ENCODE data around the gene SAMD7.
A peak's percentile ranks its signal among the peaks of the same experiment; 100 is the strongest.

Gene SAMD7

GRCh38 chr3:169864270-169864669, 47.1 kb upstream of the SAMD7 start:
- no peaks in the 10 kb centered on the region for H3K27me3 ChIP-seq (ENCODE audit: insufficient read depth, low read length)
- peaks cover 39% of the 10 kb centered on the region for H3K4me1 ChIP-seq (ENCODE audit: insufficient read depth, low read length, severe bottlenecking)
- H3K9me2 ChIP-seq (ENCODE audit: low read depth, low read length), result no peaks in the 10 kb centered on the region
- no peaks in the 10 kb centered on the region for H4K20me1 ChIP-seq (ENCODE audit: insufficient read depth, low read length)
- peak overlapping the region; percentile 83 for H3K27ac ChIP-seq (ENCODE audit: low read depth, low read length, poor library complexity, severe bottlenecking)
- no peaks in the 10 kb centered on the region for H3K79me2 ChIP-seq (ENCODE audit: insufficient read depth, low read length)
- H3K9ac ChIP-seq (ENCODE audit: low read length), result peak overlapping the region; percentile 12; the same call in 1 of the 2 replicates
- TF ChIP-seq CTCF (IDR thresholded peaks at IDR 0.05; ENCODE audit: low read length), result no peak
- TF ChIP-seq EZH2 (IDR thresholded peaks at IDR 0.05; ENCODE audit: borderline replicate concordance, low read length), result no peak
- no peaks in the 10 kb centered on the region for H3K9me3 ChIP-seq (ENCODE audit: low read length)
- 0 out of 2 replicates have a peak, but pooled peaks cover 5% of the 10 kb centered on the region for H3F3A ChIP-seq (ENCODE audit: insufficient read depth, low read length)
- no peaks in the 10 kb centered on the region for H3K36me3 ChIP-seq (ENCODE audit: insufficient read depth, low read length)
- H3K4me2 ChIP-seq (ENCODE audit: low read length), result peak overlapping the region; percentile 5; the same call in 1 of the 2 replicates
- no peak overlapping the region for H3K4me3 ChIP-seq (ENCODE audit: low read depth, low read length, poor library complexity, severe bottlenecking)
- 0 out of 2 replicates have a peak overlapping the region, but pooled peaks have one; percentile 0 for H2AFZ ChIP-seq (ENCODE audit: low read length)

GRCh38 chr3:169865176-169865767, 46.1 kb upstream of the SAMD7 start:
- H3K9ac ChIP-seq (ENCODE audit: low read length), result peak overlapping the region; percentile 36
- H3K4me3 ChIP-seq (ENCODE audit: low read depth, low read length, poor library complexity, severe bottlenecking), result peak overlapping the region; percentile 22
- no peaks in the 10 kb centered on the region for H3K9me2 ChIP-seq (ENCODE audit: low read depth, low read length)
- H4K20me1 ChIP-seq (ENCODE audit: insufficient read depth, low read length), result no peaks in the 10 kb centered on the region
- no peaks in the 10 kb centered on the region for H3K36me3 ChIP-seq (ENCODE audit: insufficient read depth, low read length)
- no peaks in the 10 kb centered on the region for H3K27me3 ChIP-seq (ENCODE audit: insufficient read depth, low read length)
- H3K9me3 ChIP-seq (ENCODE audit: low read length), result no peaks in the 10 kb centered on the region
- H3K79me2 ChIP-seq (ENCODE audit: insufficient read depth, low read length), result no peaks in the 10 kb centered on the region
- peak overlapping the region; percentile 76 for H2AFZ ChIP-seq (ENCODE audit: low read length)
- peak overlapping the region; percentile 83 for H3K27ac ChIP-seq (ENCODE audit: low read depth, low read length, poor library complexity, severe bottlenecking)
- H3F3A ChIP-seq (ENCODE audit: insufficient read depth, low read length), result 0 out of 2 replicates have a peak, but pooled peaks cover 5% of the 10 kb centered on the region
- H3K4me1 ChIP-seq (ENCODE audit: insufficient read depth, low read length, severe bottlenecking), result peaks cover 39% of the 10 kb centered on the region
- peak overlapping the region; percentile 57 for H3K4me2 ChIP-seq (ENCODE audit: low read length)
- peak; percentile 54 for TF ChIP-seq CTCF (IDR thresholded peaks at IDR 0.05; ENCODE audit: low read length)
- no peak for TF ChIP-seq EZH2 (IDR thresholded peaks at IDR 0.05; ENCODE audit: borderline replicate concordance, low read length)

DNA sequence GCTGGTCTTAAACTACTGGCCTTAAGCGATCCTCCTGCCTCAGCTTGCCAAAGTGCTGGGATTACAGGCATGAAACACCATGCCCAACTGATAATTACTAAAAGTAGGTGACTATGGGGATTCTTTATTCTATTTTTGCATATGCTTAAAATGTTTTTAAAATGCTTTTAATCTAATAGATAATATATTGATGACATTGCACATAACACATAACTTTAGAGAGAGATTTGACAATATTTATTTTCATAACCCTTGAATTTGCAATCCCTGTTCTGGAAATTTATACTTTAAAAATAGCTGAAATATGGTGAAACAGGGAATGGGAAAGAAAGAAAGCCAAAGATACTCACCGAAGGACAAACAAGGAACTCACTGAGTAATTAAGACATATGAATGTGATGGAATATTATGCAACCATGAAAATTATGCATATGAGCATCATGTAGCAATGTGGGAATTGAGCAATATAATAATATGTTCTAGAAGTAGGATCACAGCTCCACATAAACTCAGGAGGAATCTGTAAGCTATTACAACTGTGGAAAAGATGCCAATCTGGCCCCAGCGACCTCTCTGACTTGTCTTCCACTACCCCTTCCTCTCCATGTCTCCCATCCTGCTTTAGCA, 43.7 kb upstream of the SAMD7 start:
- H4K20me1 ChIP-seq (ENCODE audit: insufficient read depth, low read length), result no peaks in the 10 kb centered on the region
- no peaks in the 10 kb centered on the region for H3K27me3 ChIP-seq (ENCODE audit: insufficient read depth, low read length)
- H3F3A ChIP-seq (ENCODE audit: insufficient read depth, low read length), result 0 out of 2 replicates have a peak, but pooled peaks cover 5% of the 10 kb centered on the region
- H3K79me2 ChIP-seq (ENCODE audit: insufficient read depth, low read length), result no peaks in the 10 kb centered on the region
- H3K27ac ChIP-seq (ENCODE audit: low read depth, low read length, poor library complexity, severe bottlenecking), result no peak overlapping the region
- TF ChIP-seq CTCF (IDR thresholded peaks at IDR 0.05; ENCODE audit: low read length) (no peak), EZH2 (IDR thresholded peaks at IDR 0.05; ENCODE audit: borderline replicate concordance, low read length) (no peak)
- H2AFZ ChIP-seq (ENCODE audit: low read length), result no peak overlapping the region
- H3K9me3 ChIP-seq (ENCODE audit: low read length), result no peaks in the 10 kb centered on the region
- H3K36me3 ChIP-seq (ENCODE audit: insufficient read depth, low read length), result no peaks in the 10 kb centered on the region
- no peak overlapping the region for H3K4me2 ChIP-seq (ENCODE audit: low read length)
- H3K9ac ChIP-seq (ENCODE audit: low read length), result no peak overlapping the region
- H3K4me1 ChIP-seq (ENCODE audit: insufficient read depth, low read length, severe bottlenecking), result peaks cover 30% of the 10 kb centered on the region
- no peak overlapping the region for H3K4me3 ChIP-seq (ENCODE audit: low read depth, low read length, poor library complexity, severe bottlenecking)
- no peaks in the 10 kb centered on the region for H3K9me2 ChIP-seq (ENCODE audit: low read depth, low read length)

Measured in OCI-LY1 (cell line).